ENCODE measurements around the gene C5orf22.

Gene C5orf22

DNA sequence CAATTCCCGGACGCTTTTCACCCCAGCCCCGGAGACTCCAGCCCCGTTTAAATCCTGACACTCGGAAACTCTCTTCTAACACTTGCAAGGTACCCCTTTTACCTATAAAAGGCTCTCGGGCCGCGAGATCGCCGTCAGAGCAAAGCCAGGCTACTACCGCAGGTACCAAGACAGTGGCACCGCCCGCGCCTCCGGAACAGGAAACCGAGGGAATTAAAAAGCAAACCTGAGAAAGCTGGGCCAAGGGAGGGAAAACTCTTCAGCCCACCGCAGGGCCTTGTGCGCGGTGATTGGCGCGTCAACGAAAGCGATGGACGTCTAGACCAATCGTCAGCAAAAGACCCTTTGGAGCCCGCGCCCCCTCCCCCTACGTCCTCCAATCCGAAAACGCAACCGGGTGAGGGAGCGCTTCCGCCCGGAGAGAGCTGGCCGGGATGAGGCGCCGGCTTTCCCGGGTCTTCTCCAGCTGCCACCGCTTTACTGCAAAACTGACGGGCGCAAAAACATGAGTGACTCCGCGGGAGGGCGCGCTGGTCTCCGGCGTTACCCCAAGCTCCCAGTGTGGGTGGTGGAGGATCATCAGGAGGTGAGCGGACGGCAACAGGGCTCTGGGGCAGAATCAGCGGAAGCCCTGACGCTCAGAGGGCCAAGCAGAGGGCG is at the start of gene C5orf22, which contains the start of gene DROSHA:
C5orf22 (plus strand) TSS at position 414 of the 660 bp plus-strand sequence; CDS start at position 506, 92 bp downstream.
DROSHA (minus strand) TSS at position 206 of the 660 bp plus-strand sequence. CDS start 3,034 bp downstream, outside the sequence.
- H3K4me3 ChIP-seq (ENCODE audit: control insufficient read depth, low read depth, low read length): peak within 1 kb of the TSS; percentile 96
- DNase-seq (ENCODE audit: low read depth): peak; percentile 94
- TF ChIP-seq, protein P1, sequence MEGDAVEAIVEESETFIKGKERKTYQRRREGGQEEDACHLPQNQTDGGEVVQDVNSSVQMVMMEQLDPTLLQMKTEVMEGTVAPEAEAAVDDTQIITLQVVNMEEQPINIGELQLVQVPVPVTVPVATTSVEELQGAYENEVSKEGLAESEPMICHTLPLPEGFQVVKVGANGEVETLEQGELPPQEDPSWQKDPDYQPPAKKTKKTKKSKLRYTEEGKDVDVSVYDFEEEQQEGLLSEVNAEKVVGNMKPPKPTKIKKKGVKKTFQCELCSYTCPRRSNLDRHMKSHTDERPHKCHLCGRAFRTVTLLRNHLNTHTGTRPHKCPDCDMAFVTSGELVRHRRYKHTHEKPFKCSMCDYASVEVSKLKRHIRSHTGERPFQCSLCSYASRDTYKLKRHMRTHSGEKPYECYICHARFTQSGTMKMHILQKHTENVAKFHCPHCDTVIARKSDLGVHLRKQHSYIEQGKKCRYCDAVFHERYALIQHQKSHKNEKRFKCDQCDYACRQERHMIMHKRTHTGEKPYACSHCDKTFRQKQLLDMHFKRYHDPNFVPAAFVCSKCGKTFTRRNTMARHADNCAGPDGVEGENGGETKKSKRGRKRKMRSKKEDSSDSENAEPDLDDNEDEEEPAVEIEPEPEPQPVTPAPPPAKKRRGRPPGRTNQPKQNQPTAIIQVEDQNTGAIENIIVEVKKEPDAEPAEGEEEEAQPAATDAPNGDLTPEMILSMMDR (conservative IDR thresholded peaks at IDR 0.05; ENCODE audit: control insufficient read depth, insufficient read depth, low read depth, low read length): no peak

DNA sequence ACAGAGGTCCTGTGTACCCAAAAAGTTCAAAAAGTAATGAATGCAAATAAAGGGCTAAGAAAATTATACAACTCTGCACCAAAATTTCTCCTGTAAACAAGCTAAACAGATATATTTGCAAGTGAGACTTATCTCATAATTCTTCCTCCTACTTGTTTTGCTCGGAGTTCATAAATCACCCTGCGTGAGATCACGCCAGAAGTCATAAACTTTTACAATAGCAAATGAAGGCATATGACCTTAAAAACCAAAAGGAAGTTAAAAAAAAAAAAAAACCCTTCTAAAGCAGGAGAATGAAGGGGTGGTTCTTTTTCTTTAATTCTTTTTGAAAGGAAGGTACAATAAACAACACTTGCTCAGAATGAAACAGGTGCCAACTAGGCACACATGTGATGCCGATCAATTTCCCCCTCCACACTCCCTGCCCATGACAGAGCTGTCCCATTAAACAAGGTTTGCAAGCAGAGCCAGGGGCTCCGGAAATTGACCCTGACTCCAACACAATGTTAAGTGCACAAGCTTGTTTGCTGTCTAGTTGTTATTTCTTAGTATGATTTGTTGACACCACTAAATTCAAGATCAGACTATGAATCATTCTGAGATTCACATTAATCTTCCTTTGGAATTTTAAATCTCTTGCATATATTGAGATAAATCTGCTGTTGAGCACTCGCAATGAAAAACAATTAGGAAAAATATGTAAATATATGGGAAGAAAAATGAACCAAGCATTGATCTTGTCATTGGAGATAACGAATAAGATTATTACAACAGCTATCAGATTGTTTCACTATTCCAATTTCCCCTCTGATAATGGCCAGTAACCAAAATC is 46.5 kb upstream of the C5orf22 start:
- DNase-seq (ENCODE audit: low read depth): no peak
- H3K4me3 ChIP-seq (ENCODE audit: control insufficient read depth, low read depth, low read length): no peak overlapping the region
- TF ChIP-seq, protein P1 (conservative IDR thresholded peaks at IDR 0.05; ENCODE audit: control insufficient read depth, insufficient read depth, low read depth, low read length): no peak

DNA sequence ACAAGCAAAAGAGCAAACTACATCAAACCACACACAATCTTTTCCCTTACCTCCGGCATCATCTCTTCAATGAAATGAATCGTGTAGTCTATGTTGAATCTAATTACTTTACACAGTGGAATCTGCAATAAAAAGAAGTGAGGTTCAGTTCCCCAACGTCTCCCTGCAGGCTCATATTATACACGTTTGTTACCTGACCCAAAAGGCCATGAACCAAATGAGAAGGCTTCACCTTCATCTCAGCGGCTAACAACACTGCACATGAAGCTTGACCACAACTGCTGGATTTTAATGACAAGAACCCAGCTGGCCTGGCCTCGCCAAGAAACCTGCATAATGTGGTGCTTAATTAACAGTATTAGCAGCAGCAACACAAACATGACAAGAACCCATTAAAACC is 45.7 kb upstream of the C5orf22 start:
- H3K4me3 ChIP-seq (ENCODE audit: control insufficient read depth, low read depth, low read length): no peak overlapping the region
- TF ChIP-seq, protein P1 (conservative IDR thresholded peaks at IDR 0.05; ENCODE audit: control insufficient read depth, insufficient read depth, low read depth, low read length): no peak
- no peak for DNase-seq (ENCODE audit: low read depth)

DNA sequence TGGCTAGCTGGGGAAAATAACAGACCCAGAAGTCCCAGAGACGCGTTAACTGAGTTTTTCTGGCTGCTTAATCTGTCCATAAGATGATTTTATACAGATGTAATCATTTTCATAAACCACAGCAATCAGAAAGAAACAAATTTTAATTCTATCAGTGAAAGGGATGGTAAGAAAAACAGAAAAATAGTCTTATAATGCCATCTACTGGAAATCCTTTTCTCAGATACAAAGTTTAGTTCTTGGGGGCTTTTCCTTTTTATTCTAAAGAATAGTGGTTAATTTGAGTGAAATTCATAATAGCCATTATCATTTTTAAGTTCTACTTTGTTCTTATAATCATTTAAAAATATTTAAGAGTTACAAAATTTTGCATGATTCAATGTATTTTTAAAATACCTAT is 44.6 kb upstream of the C5orf22 start:
- no peak overlapping the region for H3K4me3 ChIP-seq (ENCODE audit: control insufficient read depth, low read depth, low read length)
- no peak for DNase-seq (ENCODE audit: low read depth)
- TF ChIP-seq, protein P1 (conservative IDR thresholded peaks at IDR 0.05; ENCODE audit: control insufficient read depth, insufficient read depth, low read depth, low read length): no peak

- DNase-seq (ENCODE audit: low read depth): peak; percentile 12
- H3K4me3 ChIP-seq (ENCODE audit: control insufficient read depth, low read depth, low read length): no peak overlapping the region
- TF ChIP-seq, protein P1 (conservative IDR thresholded peaks at IDR 0.05; ENCODE audit: control insufficient read depth, insufficient read depth, low read depth, low read length): no peak
Observed at GRCh38 chr5:31492869-31493268, 39.2 kb upstream of the C5orf22 start.

DNA sequence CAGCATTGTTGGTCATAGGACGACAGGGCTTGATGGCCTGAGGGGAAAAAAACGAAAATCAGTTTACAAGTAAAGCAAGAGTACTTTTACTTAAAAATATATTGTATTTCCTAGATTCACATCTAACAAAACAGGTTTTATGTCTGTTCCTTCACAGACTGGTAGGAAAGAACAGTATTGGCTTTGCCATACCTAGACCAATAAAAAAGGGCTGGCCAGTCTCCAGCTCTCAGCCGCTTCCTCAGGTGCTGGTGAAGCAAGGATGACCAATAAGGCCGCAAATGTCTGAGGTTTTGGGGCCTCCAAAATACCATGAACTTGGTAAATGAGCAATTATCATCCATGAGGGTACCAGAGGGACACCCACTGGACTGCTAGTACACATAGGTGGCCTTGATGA is 36.8 kb upstream of the C5orf22 start:
- DNase-seq (ENCODE audit: low read depth): no peak
- no peak overlapping the region for H3K4me3 ChIP-seq (ENCODE audit: control insufficient read depth, low read depth, low read length)
- TF ChIP-seq, protein P1 (conservative IDR thresholded peaks at IDR 0.05; ENCODE audit: control insufficient read depth, insufficient read depth, low read depth, low read length): no peak

Measured in fibroblast of mammary gland (primary cell).